Neural cell (in vitro differentiated cells): ENCODE measurements around the gene CYTH3.

Source experiments
- EP300 ChIP-seq: fragments of 450-650 bp; conservative IDR thresholded peaks from 2 replicates; pipeline ENCODE4 v1.6.1; 2014; ENCODE audit warnings: antibody characterized with exemption, mild to moderate bottlenecking, moderate library complexity; ENCODE audit not compliant: poor library complexity, severe bottlenecking
- EZH2 ChIP-seq: fragments of 200-600, 300-800 bp; shearing (Covaris generic), sonication (generic); IDR thresholded peaks from 2 replicates; pipeline ENCODE4 v1.6.1; 2014; ENCODE audit warnings: antibody characterized with exemption, low read length, borderline replicate concordance, mild to moderate bottlenecking; ENCODE audit not compliant: insufficient read depth, poor library complexity, severe bottlenecking
- MXI1 ChIP-seq: fragments of 450-650 bp; conservative IDR thresholded peaks from 2 replicates; pipeline ENCODE4 v1.6.1; 2014; ENCODE audit warnings: antibody characterized with exemption, mild to moderate bottlenecking; ENCODE audit not compliant: poor library complexity, severe bottlenecking
- POLR2AphosphoS5 ChIP-seq: IDR thresholded peaks from 2 replicates; pipeline ENCODE4 v1.6.1; 2012
- RAD21 ChIP-seq: fragments of 450-650 bp; conservative IDR thresholded peaks from 2 replicates; pipeline ENCODE4 v1.6.1; 2014; ENCODE audit warnings: antibody characterized with exemption, mild to moderate bottlenecking, moderate library complexity
- TF ChIP-seq, protein P1 (sequence below): fragments of 450-650 bp; IDR thresholded peaks from 2 replicates; pipeline ENCODE4 v1.5.1; 2014; ENCODE audit warnings: antibody characterized with exemption, mild to moderate bottlenecking, moderate library complexity; ENCODE audit not compliant: poor library complexity, severe bottlenecking
- TF ChIP-seq, protein P2 (sequence below): IDR thresholded peaks from 2 replicates; pipeline ENCODE4 v1.6.1; 2012; ENCODE audit warnings: borderline replicate concordance

DNA sequence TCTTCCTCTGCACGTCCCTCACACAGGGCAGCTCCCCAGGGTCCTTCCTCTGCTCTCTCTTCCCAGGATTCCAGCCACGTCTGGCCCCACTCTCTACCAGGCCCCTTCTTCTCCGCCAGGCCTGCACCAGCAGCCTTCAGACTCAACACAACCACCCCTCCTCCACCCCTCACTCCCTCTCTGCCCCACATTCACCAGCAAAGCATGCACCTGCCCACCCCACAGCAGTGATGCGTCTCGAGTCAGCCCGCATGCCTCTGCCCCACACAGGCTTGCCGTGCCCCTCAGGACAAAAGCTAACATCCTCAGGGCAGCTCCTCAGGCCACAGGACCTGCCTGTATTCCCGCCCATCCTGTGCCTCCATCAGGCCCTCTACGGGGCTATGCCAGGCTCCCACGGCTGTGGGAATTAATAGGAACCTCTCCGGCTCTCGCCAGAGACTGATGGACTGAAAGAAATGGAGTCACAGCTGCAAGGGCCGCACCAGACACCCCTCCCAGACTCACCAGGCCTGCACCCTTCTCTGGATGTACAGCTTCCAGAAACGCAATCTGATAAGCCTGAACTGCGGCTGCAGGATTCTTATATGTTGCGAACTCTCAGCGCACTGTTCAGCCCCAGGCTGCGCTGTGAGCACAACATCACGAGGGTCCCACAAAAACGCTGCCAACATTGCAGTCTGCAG lies 100.1 kb downstream of the CYTH3 start:
- TF ChIP-seq, protein P1, sequence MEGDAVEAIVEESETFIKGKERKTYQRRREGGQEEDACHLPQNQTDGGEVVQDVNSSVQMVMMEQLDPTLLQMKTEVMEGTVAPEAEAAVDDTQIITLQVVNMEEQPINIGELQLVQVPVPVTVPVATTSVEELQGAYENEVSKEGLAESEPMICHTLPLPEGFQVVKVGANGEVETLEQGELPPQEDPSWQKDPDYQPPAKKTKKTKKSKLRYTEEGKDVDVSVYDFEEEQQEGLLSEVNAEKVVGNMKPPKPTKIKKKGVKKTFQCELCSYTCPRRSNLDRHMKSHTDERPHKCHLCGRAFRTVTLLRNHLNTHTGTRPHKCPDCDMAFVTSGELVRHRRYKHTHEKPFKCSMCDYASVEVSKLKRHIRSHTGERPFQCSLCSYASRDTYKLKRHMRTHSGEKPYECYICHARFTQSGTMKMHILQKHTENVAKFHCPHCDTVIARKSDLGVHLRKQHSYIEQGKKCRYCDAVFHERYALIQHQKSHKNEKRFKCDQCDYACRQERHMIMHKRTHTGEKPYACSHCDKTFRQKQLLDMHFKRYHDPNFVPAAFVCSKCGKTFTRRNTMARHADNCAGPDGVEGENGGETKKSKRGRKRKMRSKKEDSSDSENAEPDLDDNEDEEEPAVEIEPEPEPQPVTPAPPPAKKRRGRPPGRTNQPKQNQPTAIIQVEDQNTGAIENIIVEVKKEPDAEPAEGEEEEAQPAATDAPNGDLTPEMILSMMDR = no peak
- TF ChIP-seq EP300 (no peak), POLR2AphosphoS5 (no peak), EZH2 (no peak), RAD21 (no peak), MXI1 (no peak)
- TF ChIP-seq, protein P2, sequence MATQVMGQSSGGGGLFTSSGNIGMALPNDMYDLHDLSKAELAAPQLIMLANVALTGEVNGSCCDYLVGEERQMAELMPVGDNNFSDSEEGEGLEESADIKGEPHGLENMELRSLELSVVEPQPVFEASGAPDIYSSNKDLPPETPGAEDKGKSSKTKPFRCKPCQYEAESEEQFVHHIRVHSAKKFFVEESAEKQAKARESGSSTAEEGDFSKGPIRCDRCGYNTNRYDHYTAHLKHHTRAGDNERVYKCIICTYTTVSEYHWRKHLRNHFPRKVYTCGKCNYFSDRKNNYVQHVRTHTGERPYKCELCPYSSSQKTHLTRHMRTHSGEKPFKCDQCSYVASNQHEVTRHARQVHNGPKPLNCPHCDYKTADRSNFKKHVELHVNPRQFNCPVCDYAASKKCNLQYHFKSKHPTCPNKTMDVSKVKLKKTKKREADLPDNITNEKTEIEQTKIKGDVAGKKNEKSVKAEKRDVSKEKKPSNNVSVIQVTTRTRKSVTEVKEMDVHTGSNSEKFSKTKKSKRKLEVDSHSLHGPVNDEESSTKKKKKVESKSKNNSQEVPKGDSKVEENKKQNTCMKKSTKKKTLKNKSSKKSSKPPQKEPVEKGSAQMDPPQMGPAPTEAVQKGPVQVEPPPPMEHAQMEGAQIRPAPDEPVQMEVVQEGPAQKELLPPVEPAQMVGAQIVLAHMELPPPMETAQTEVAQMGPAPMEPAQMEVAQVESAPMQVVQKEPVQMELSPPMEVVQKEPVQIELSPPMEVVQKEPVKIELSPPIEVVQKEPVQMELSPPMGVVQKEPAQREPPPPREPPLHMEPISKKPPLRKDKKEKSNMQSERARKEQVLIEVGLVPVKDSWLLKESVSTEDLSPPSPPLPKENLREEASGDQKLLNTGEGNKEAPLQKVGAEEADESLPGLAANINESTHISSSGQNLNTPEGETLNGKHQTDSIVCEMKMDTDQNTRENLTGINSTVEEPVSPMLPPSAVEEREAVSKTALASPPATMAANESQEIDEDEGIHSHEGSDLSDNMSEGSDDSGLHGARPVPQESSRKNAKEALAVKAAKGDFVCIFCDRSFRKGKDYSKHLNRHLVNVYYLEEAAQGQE = no peak
